Endodermal cell (in vitro differentiated cells): Measurements from ENCODE around the gene CELA3B. TPM values are rescaled to one million over a fixed set of nuclear protein-coding genes. Genes with fewer than 3 reads are reported as not detected.
"Not testable (repeated sequence)": the region's sequence is repeated elsewhere in the genome, so short reads cannot be mapped to it uniquely, and the experiment has no call there.

Experiments used
- DNase-seq: peaks from one replicate; pipeline ENCODE4 v3.0.0-alpha.2; 2017
- H3K27ac ChIP-seq: 2 replicates; pipeline ENCODE4 v1.5.1; 2013; ENCODE audit warnings: mild to moderate bottlenecking, low read depth, low read length, moderate library complexity
- H3K27me3 ChIP-seq: 2 replicates; pipeline ENCODE4 v1.6.1; 2013; ENCODE audit warnings: mild to moderate bottlenecking, low read length, moderate library complexity; ENCODE audit not compliant: insufficient read depth, control insufficient read depth, poor library complexity, severe bottlenecking
- H3K36me3 ChIP-seq: 2 replicates; pipeline ENCODE4 v1.7.0; 2013; ENCODE audit warnings: mild to moderate bottlenecking, low read length, moderate library complexity; ENCODE audit not compliant: control insufficient read depth, insufficient read depth
- H3K4me1 ChIP-seq: one replicate; pipeline ENCODE4 v1.7.0; 2013; ENCODE audit warnings: low read length; ENCODE audit not compliant: control insufficient read depth, insufficient read depth
- H3K4me3 ChIP-seq: 2 replicates; pipeline ENCODE4 v1.5.1; 2013; ENCODE audit warnings: mild to moderate bottlenecking, low read length, moderate library complexity
- H3K9ac ChIP-seq: 2 replicates; pipeline ENCODE4 v1.6.1; 2013; ENCODE audit warnings: mild to moderate bottlenecking, low read length, moderate library complexity; ENCODE audit not compliant: poor library complexity, severe bottlenecking; ENCODE audit errors: extremely low read depth
- H3K9me3 ChIP-seq: 2 replicates; pipeline ENCODE4 v1.6.1; 2013; ENCODE audit warnings: mild to moderate bottlenecking, low read length, moderate library complexity; ENCODE audit not compliant: control insufficient read depth
- H3K27ac Mint-ChIP-seq: 2 replicates; pipeline ENCODE4 v1.8.0; 2020; ENCODE audit warnings: mixed read lengths
- H3K27me3 Mint-ChIP-seq: 2 replicates; pipeline ENCODE4 v1.8.0; 2021; ENCODE audit warnings: mild to moderate bottlenecking, mixed read lengths; ENCODE audit not compliant: insufficient read depth
- H3K36me3 Mint-ChIP-seq: 2 replicates; pipeline ENCODE4 v1.8.0; 2020; ENCODE audit warnings: low read depth, mixed read lengths
- H3K4me1 Mint-ChIP-seq: 2 replicates; pipeline ENCODE4 v1.8.0; 2020; ENCODE audit warnings: mixed read lengths
- H3K4me3 Mint-ChIP-seq: 2 replicates; pipeline ENCODE4 v1.8.0; 2020; ENCODE audit warnings: mild to moderate bottlenecking, moderate library complexity, mixed read lengths
- H3K9me3 Mint-ChIP-seq: 2 replicates; pipeline ENCODE4 v1.8.0; 2020; ENCODE audit warnings: mild to moderate bottlenecking, mixed read lengths
- WGBS, 2 experiments: methylation state at CpG; one replicate each; pipeline versions ENCODE4 v1.1.5 to v1.1.7; 2013; ENCODE audit warnings: missing lambda C conversion rate in 2 of 2, mixed read lengths in 1 of 2; ENCODE audit not compliant: insufficient coverage in 1 of 2, insufficient read length in 1 of 2; 5-methylcytosine and 5-hydroxymethylcytosine counted together
- total RNA-seq, 2 donors: library from RNA; stranded (reverse); fragmentation: NEBNext Ultra II Directional in 1 of 2; extraction: Animal tissue kit (Norgen Biotek cat#: 25700) in 1 of 2; gene quantifications; 2 replicates in 1 of 2; 3 replicates in 1 of 2; pipeline ENCODE4 v1.2.1, GENCODE V29; 2021

The CELA3B gene
- total RNA-seq, 2 donors from 2014 or later, result not detected

DNA sequence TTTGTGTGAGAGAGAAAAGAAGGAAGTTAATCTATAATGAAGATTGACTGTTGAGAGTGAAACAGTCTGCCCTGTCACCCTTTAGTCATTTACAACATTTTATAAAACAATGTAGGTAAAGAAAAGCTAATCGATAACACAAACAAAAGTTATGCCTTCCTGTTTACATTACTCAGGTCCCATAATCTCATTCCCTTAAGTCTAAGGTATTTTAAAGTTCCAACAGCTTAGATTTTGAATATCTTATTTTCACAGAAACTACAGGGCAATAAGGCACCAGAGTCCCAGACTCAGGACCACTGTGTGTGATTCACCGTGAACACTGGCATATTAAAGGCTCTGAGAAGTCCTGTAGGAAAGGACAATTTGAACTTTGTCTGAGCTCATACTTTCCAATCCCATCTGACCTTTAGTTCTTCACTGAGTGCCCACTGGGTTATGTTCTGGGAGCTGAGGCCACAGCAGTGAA, 3.8 kb upstream of the CELA3B start:
- not testable (repeated sequence) for H3K27ac ChIP-seq, H3K4me1 ChIP-seq, DNase-seq, H3K27me3 Mint-ChIP-seq, H3K36me3 Mint-ChIP-seq, H3K9me3 ChIP-seq, H3K27me3 ChIP-seq, H3K36me3 ChIP-seq, H3K4me3 Mint-ChIP-seq, H3K9me3 Mint-ChIP-seq, H3K4me3 ChIP-seq
- 78 to 91% methylated on average over 1 of the region's 2 CpGs for WGBS, 2 experiments
- Mint-ChIP-seq H3K4me1 (peaks cover 32% of the 10 kb centered on the region), H3K27ac (peak overlapping the region; percentile 81)
- H3K9ac ChIP-seq, result peak overlapping the region; percentile 30

DNA sequence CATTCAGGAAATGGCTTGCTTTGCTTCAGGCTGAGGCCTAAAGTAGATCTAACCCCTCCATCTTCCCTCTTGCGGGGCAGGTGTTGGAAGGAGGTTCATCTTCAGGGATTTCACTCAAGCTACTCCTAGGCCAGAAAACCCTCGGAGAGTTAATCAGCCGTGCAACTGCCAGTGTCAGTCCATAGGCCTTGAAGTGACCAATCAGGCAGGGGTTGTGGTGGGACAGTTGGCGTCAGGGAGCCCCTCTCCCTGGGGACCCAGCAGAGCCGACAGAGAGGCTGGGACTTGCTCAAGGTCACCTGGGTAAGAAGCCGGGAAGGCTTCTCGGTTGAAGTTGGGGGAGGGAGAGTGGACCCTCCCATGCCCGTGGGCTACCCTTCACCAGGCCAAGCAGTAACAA, 2.9 kb upstream of the CELA3B start:
- not testable (repeated sequence) for H3K27me3 Mint-ChIP-seq, H3K9ac ChIP-seq, H3K9me3 Mint-ChIP-seq, H3K36me3 ChIP-seq, H3K4me3 ChIP-seq, H3K4me1 ChIP-seq, H3K27me3 ChIP-seq, H3K27ac ChIP-seq, H3K4me3 Mint-ChIP-seq, H3K36me3 Mint-ChIP-seq, H3K9me3 ChIP-seq
- H3K4me1 Mint-ChIP-seq, result peaks cover 27% of the 10 kb centered on the region
- DNase-seq, result peak; percentile 35
- H3K27ac Mint-ChIP-seq, result peak overlapping the region; percentile 81
- WGBS, 2 experiments, result 93 to 100% methylated on average over 1 to 5 of the region's 8 CpGs

DNA sequence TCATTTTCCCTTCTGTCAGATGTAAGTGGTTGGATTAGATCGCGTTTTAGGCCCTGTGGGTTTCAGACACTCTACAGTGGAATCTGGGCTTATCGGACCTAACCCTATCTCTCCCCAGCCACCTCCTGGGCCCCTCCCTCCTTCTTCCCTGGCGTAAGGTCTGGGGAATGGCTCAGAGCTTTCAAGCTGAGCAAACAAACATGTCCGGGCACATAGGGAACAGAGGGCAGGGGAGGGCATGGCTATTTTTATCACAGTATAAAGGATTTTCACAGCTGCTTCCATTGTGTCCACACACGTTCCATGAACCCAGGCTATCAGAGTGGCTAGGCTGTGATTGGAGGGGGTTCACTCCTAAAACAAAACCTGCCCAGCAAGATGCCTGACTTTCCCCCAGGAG, 2.1 kb upstream of the CELA3B start:
- H3K36me3 Mint-ChIP-seq, H3K27me3 Mint-ChIP-seq, H3K27me3 ChIP-seq, H3K4me3 Mint-ChIP-seq, H3K4me1 ChIP-seq, H3K9me3 ChIP-seq, H3K36me3 ChIP-seq, H3K27ac ChIP-seq, H3K9me3 Mint-ChIP-seq, H3K9ac ChIP-seq, H3K4me3 ChIP-seq: not testable (repeated sequence)
- peak overlapping the region; percentile 75 for H3K27ac Mint-ChIP-seq
- peaks cover 27% of the 10 kb centered on the region for H3K4me1 Mint-ChIP-seq
- WGBS, 2 experiments, result 60 to 76% methylated on average over 1 to 6 of the region's 6 CpGs
- DNase-seq, result peak; percentile 74

DNA sequence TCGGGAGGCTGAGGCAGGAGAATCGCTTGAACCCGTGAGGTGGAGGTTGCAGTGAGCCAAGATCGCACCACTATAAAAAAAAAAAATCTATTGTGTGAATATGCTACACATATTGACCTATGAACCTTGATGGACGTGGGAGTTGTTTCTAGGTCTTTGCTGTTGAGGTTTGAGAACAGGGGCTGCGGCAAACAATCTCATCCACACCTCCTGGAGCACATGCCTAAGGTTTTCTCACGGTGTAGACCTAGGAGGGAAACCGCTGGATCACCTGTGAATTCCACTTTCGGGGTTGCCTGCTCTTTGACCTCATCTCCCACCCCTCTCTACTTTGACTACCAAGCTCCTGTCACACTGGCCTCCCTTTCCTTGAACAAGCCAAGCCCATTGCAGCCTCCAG, 1.5 kb upstream of the CELA3B start:
- peaks cover 29% of the 10 kb centered on the region for H3K4me1 Mint-ChIP-seq
- H3K27me3 Mint-ChIP-seq, H3K9ac ChIP-seq, H3K27me3 ChIP-seq, H3K36me3 ChIP-seq, H3K4me3 Mint-ChIP-seq, H3K4me3 ChIP-seq, H3K4me1 ChIP-seq, H3K27ac ChIP-seq, H3K9me3 Mint-ChIP-seq, H3K9me3 ChIP-seq, H3K36me3 Mint-ChIP-seq: not testable (repeated sequence)
- peak overlapping the region; percentile 48 for H3K27ac Mint-ChIP-seq
- 90 to 94% methylated on average over 2 to 7 of the region's 9 CpGs for WGBS, 2 experiments
- peak; percentile 48 for DNase-seq

DNA sequence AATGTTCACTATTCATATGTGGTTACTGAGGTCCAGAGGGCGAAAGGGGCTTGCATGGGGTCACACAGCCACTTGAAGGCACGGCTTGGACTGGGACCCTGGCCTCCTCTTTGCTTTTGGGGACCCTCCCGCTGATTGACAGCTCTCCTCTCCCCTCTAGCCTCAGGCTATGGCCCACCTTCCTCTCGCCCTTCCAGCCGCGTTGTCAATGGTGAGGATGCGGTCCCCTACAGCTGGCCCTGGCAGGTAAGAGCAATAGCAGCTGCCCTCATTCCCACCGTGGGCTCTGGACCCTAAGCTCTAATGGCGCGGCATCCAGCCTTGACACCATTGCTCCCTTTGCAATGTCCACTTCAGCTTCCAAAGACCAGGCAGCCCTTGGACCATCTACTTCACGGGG, 1.4 kb downstream of the CELA3B start:
- H3K4me3 ChIP-seq, H3K9ac ChIP-seq, H3K9me3 Mint-ChIP-seq, H3K4me1 ChIP-seq, H3K36me3 ChIP-seq, H3K27me3 Mint-ChIP-seq, H3K27ac ChIP-seq, H3K27ac Mint-ChIP-seq, H3K9me3 ChIP-seq, H3K36me3 Mint-ChIP-seq, H3K4me3 Mint-ChIP-seq, H3K27me3 ChIP-seq: not testable (repeated sequence)
- H3K4me1 Mint-ChIP-seq, result peaks cover 18% of the 10 kb centered on the region
- peak; percentile 32 for DNase-seq
- 90 to 95% methylated on average over 11 of the region's 11 CpGs for WGBS, 2 experiments
